Activated CD4-positive, alpha-beta T cell treated with anti-CD3 and anti-CD28 coated beads, Interleukin-2, amount 50 U/mL, for 24 hours (primary cell): Measurements from ENCODE around the gene ADGRF3.
"Not testable (repeated sequence)": the region's sequence is repeated elsewhere in the genome, so short reads cannot be mapped to it uniquely, and the experiment has no call there.

ENCODE experiments used
- DNase-seq, 2 donors: peaks; one replicate each; pipeline ENCODE4 v3.0.0-alpha.2; 2020; ENCODE audit warnings: low read depth in 1 of 2, low spot score in 1 of 2

The ADGRF3 gene

GRCh38 chr2:26318950-26319349 lies 27.6 kb downstream of the ADGRF3 start:
- no peak for DNase-seq

GRCh38 chr2:26317377-26318105 lies 29.0 kb downstream of the ADGRF3 start:
- DNase-seq = no peak

- DNase-seq = no peak
Measured at GRCh38 chr2:26316845-26317244, 29.7 kb downstream of the ADGRF3 start.

GRCh38 chr2:26316041-26316440 lies 30.5 kb downstream of the ADGRF3 start:
- no peak for DNase-seq

- DNase-seq = no peak
Measured at GRCh38 chr2:26314243-26314642, 32.3 kb downstream of the ADGRF3 start.

- DNase-seq = no peak
Measured at GRCh38 chr2:26313446-26313845, 33.1 kb downstream of the ADGRF3 start.

GRCh38 chr2:26312471-26312870 lies 34.1 kb downstream of the ADGRF3 start:
- DNase-seq = no peak

- DNase-seq = no peak
Measured at GRCh38 chr2:26309921-26310320, 36.7 kb downstream of the ADGRF3 start.

GRCh38 chr2:26305540-26305939 lies 41.0 kb downstream of the ADGRF3 start:
- no peak for DNase-seq

GRCh38 chr2:26305094-26305493 lies 41.5 kb downstream of the ADGRF3 start:
- DNase-seq = not testable (repeated sequence)

GRCh38 chr2:26302846-26303245 lies 43.7 kb downstream of the ADGRF3 start:
- DNase-seq = no peak

GRCh38 chr2:26300234-26300925 lies 46.2 kb downstream of the ADGRF3 start:
- peak in 1 of 2 donors; percentile 4 for DNase-seq

- peak; percentile 5 to 14 for DNase-seq
Measured at GRCh38 chr2:26299471-26300101, 47.0 kb downstream of the ADGRF3 start.

- DNase-seq = peak; percentile 13 to 26
Measured at GRCh38 chr2:26298638-26299393, 47.8 kb downstream of the ADGRF3 start.

GRCh38 chr2:26298286-26298637 lies 48.3 kb downstream of the ADGRF3 start:
- DNase-seq = no peak

GRCh38 chr2:26297061-26297460 lies 49.5 kb downstream of the ADGRF3 start:
- DNase-seq = no peak

GRCh38 chr2:26295511-26295910 lies 51.1 kb downstream of the ADGRF3 start:
- no peak for DNase-seq

GRCh38 chr2:26292646-26293045 lies 53.9 kb downstream of the ADGRF3 start:
- DNase-seq = no peak

GRCh38 chr2:26290001-26290400 lies 56.6 kb downstream of the ADGRF3 start:
- no peak for DNase-seq

- DNase-seq = no peak
Measured at GRCh38 chr2:26285931-26286330, 60.7 kb downstream of the ADGRF3 start.

GRCh38 chr2:26284132-26284531 lies 62.5 kb downstream of the ADGRF3 start:
- no peak for DNase-seq

- DNase-seq = no peak
Measured at GRCh38 chr2:26283606-26284005, 63.0 kb downstream of the ADGRF3 start.
